ENCODE data around the gene PFAS.
"Not testable (repeated sequence)": the region's sequence is repeated elsewhere in the genome, so short reads cannot be mapped to it uniquely, and the experiment has no call there.

Gene PFAS

GRCh38 chr17:8227238-8227581 is 21.9 kb upstream of the PFAS start:
- no peak for DNase-seq (ENCODE audit: low read depth in 3 of 3)

DNA sequence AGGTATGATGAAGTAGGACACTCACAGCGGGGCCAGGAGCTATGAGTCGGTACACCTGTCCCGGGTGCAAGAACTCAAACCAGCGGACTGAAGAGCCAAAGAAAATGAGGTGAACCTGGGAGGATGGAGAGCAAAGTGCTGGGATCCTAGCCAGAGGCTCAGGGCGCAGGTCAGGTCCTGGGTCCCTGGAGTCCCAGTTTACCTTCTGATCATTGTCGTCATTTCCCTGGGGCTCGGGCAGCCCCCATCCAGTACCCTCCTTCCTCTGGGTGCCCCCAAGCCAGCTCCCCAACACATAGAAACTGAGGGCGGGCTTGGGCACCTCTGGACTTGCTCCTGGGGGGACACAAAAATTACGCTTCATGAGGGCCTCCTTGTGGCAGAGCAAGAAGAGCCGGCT is 17.4 kb upstream of the PFAS start:
- no peak for DNase-seq (ENCODE audit: low read depth in 3 of 3)

DNA sequence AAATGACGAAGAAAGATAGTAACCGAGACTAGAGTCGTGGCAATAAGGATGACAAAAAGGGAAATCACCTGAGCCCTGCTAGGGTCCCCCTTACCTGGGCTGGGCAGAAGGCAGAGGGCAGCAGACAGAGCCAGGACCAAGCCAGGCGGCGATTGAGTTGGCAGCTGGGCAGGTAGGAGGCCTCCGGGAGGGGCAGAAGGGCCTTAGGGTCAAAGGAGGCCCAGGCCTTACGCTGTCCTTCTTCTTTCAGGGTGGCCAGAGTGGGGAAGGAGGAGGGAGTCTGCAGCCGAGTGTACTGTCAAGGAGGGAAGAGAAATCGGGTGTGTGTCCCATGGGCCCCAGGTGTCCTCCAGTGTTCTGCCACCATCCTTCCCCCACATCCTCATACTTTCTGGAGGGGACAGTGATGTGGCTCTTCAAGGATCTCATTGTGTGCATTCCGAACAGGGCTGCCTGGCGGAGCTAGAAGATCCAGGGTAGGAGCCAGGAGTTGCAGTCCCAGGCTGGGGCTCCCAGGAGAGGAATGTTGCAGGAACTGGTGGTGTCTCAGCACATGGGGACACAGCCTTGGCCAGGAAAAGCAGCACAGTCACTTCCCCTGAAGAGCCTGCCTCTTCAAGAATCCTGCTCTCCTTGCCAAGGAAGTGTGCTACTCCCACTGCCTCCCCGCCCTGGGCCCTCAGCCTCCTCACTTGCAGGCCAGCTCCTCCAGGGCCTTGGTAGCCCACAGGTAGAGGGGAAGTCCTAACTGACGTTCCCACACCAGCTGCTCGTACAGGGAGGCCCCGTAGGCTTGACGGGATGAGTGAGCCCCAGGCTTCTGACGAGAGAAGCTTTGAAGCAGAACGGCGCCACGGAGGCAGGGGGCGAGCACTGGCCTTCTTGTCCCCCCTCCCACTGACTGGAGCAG is 14.5 kb upstream of the PFAS start:
- DNase-seq (ENCODE audit: low read depth in 3 of 3) = no peak

DNA sequence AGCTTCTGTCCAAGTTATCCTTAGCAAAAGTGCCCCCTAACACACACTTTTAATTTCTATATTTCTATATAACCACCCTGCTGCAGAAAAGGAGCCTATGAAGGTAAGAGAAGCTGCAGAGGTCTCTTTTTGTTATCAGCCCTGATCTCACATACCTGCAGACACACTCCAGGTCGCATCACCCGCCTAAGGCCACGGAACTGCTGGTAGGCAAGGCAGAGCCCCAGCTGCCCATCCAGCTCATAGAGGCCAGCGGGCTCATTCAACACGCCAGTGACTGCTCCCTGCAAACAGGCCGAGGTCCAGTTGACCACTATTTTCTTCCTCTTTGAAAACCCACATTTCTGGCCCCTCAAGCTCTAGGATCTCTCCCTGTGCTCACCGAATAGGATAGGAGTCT is 13.4 kb upstream of the PFAS start:
- DNase-seq (ENCODE audit: low read depth in 3 of 3) = no peak

DNA sequence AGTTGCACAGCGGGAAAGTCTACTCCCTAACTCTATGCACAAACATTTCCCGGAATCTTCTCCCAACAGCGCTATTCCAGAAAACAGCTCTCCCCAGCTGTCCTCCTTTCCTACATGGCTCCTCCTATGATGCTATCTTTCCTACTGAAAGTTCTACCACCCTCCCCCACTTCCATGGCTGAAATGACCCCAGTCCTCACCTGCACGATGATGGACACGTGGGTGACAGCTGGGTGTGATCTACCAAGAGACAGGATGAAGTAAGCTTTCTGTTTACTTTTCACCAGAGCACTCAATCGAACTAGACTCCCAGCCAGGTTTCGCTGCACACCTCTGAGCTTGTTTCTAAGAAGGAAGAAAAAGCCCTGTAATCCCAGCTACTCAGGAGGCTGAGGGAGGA is 11.9 kb upstream of the PFAS start:
- no peak for DNase-seq (ENCODE audit: low read depth in 3 of 3)

DNA sequence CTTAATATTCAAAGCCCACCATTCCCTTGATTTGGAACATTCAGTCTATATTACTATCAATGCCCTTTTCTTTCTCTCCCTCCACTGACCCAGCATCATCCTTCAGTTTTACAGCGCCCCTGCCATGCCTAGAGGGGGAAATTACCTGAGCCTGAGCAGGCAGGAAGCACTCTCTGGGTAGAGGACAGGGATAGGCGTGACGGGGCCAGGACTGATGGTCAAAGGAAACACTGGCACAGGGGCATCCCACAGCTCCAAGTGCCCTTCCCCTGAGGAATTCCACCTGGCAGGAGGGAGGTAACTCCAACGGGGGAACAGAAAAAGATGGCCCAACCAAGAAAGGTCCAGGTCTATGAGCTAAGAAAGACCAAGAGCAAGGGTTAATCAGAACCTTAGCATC is 11.2 kb upstream of the PFAS start:
- no peak for DNase-seq (ENCODE audit: low read depth in 3 of 3)

- no peak for DNase-seq (ENCODE audit: low read depth in 3 of 3)
These were observed 5.3 kb upstream of the PFAS start for GRCh38 chr17:8243827-8244226.

- no peak for DNase-seq (ENCODE audit: low read depth in 3 of 3)
These were observed 4.3 kb upstream of the PFAS start for GRCh38 chr17:8244768-8245167.

DNA sequence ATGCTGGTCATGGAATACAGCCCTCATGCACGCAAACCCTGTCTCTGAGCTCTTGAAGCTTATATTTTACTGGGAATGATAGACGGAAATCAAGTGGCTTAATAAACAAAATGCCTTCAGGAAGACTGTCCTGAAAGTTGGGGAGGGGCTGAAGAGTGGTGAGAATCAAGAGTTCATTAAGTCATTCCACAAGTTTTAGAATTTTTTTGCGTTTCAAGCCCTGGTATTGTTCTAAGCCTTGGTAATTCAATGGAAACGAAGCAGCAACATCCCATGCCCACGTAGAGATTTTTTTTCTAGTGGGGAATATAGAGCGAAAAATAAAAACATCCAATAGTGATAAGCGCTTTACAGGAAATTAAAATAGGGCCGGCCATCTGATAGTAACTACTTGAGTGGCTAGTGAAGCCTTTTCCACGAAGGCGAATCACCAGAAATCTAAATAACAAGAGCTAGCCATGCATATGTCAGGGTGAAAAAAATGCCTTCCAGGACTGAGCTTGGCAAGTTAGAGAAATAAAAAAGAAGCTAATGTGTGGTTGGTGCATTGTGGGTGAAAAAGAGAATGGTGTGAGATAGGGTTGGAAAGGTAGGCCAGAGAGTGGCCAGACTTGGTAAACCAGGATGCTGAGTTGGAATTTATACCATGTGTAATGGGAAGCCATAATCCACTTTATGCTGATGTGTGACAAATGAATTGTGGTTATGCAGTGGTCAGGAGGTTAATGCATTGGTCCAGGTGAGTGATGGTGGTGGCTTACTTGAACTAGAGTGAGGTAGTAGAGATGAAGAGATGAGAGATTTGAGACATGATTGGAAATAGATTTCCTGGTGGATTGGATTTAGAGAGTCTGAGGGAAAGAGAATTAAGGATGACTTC is 772 bp downstream of the PFAS start:
- no peak for DNase-seq (ENCODE audit: low read depth in 3 of 3)

DNA sequence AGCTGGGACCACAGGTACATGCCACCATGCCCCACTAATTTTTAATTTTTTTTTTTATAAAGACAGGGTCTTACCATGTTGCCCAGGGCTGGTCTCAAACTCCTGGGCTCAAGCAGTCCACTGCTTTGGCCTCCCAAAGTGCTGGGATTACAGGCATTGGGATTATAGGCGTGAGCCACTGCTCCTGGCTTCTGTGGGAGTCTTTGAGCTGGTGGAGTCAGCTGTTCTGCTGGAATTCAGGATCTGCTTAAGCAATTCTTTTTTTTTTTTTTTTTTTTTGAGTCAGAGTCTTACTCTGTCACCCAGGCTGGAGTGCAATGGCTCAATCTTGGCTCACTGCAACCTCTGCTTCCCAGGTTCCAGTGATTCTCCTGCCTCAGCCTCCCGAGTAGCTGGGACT is 2.3 kb downstream of the PFAS start:
- not testable (repeated sequence) for DNase-seq (ENCODE audit: low read depth in 3 of 3)

DNA sequence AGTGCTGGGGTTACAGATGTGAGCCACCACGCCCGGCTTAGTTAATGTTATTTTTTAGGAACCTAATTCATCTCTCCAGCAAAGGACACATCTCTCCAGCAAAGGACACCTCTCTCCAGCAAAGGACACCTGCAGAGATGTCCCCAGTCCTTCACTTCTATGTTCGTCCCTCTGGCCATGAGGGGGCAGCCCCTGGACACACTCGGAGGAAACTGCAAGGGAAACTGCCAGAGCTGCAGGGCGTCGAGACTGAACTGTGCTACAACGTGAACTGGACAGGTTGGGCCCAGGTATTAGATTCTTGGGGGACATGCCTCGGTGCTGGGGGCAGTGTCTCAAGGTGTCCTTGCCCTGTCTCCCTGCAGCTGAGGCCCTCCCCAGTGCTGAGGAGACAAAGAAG is 4.7 kb downstream of the PFAS start:
- no peak for DNase-seq (ENCODE audit: low read depth in 3 of 3)

DNA sequence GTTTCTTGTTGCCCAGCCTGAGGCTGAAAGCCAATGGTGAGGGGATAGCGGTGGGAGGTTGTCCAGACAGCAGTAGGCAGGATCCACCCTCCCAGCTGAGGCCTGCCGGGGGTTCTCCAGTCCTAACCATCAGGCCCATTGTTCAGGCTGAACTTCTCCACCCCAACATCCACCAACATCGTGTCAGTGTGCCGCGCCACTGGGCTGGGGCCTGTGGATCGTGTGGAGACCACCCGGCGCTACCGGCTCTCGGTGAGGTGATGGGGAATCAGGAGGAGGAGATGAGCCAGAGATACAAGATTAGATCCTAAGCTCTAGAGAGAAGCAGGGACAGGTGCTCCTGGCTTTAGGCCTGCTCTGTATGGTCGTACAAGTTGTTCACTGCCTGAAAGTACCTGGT is 5.8 kb downstream of the PFAS start:
- DNase-seq (ENCODE audit: low read depth in 3 of 3) = no peak

DNA sequence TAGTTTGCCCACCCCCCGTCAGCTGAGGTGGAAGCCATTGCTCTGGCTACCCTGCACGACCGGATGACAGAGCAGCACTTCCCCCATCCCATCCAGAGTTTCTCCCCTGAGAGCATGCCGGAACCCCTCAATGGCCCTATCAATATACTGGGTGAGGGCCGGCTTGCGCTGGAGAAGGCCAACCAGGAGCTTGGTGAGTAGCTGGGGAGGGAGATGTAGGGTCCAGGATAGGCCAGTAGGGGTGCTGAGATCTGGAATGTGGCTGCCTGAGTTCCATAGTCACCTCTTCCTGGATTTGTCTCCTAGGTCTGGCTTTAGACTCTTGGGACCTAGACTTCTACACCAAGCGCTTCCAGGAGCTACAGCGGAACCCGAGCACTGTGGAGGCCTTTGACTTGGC is 6.4 kb downstream of the PFAS start:
- no peak for DNase-seq (ENCODE audit: low read depth in 3 of 3)

- DNase-seq (ENCODE audit: low read depth in 3 of 3) = no peak
These were observed 7.2 kb downstream of the PFAS start for GRCh38 chr17:8256291-8256690.

DNA sequence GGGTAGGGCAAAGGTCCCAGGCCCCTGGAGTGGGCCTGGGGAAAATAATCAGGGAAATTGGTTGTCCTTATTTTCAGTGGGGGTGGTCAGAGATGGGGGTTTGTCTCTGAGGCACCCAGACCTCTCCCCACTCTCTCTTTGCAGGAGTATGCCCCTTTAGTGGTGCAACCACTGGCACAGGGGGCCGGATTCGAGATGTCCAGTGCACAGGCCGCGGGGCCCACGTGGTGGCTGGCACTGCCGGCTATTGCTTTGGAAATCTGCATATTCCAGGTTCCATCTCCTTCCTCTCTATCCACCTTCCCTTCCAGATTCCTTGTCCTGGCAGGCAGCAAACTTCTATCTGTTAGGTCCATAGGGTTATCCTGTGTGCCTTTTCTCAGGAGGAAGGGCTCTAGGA is 7.6 kb downstream of the PFAS start:
- DNase-seq (ENCODE audit: low read depth in 3 of 3) = no peak

DNA sequence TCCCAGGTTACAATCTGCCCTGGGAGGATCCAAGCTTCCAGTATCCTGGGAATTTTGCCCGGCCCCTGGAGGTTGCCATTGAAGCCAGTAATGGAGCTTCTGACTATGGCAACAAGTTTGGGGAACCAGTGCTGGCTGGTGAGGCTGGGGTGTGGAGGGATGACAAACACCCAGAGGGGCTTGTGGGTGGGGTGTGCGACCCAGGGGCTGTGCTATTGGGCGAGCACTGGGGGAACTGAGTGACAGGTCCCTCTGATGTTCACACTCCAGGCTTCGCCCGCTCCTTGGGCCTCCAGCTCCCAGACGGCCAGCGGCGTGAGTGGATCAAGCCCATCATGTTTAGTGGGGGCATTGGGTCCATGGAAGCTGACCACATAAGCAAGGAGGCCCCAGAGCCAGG is 8.7 kb downstream of the PFAS start:
- DNase-seq (ENCODE audit: low read depth in 3 of 3) = no peak

- DNase-seq (ENCODE audit: low read depth in 3 of 3) = no peak
These were observed 15.2 kb downstream of the PFAS start for GRCh38 chr17:8264320-8264719.

DNA sequence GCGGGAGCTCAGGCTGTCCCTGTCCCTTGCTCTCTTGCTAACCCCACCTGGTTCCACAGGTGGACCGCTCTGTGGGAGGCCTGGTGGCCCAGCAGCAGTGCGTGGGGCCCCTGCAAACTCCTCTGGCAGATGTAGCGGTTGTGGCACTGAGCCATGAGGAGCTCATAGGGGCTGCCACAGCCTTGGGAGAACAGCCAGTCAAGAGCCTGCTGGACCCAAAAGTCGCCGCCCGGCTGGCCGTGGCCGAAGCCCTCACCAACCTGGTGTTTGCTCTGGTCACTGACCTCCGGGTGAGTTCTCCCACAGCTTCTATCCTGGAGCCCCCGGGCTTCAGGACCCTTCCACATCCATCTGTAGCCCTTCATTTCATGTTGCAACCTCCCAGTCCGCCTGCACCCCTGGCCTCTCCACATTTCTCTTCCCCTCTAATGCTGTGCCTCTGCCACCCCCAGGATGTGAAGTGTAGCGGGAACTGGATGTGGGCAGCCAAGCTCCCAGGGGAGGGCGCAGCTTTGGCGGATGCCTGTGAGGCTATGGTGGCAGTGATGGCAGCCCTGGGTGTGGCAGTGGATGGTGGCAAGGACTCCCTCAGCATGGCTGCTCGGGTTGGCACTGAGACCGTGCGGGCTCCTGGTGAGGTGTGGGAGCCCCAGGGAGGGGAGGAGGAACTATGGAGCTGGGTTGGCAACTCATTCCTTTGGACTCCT is 15.9 kb downstream of the PFAS start:
- DNase-seq (ENCODE audit: low read depth in 3 of 3) = no peak

GRCh38 chr17:8266648-8267479 is 17.8 kb downstream of the PFAS start:
- DNase-seq (ENCODE audit: low read depth in 3 of 3) = no peak

DNA sequence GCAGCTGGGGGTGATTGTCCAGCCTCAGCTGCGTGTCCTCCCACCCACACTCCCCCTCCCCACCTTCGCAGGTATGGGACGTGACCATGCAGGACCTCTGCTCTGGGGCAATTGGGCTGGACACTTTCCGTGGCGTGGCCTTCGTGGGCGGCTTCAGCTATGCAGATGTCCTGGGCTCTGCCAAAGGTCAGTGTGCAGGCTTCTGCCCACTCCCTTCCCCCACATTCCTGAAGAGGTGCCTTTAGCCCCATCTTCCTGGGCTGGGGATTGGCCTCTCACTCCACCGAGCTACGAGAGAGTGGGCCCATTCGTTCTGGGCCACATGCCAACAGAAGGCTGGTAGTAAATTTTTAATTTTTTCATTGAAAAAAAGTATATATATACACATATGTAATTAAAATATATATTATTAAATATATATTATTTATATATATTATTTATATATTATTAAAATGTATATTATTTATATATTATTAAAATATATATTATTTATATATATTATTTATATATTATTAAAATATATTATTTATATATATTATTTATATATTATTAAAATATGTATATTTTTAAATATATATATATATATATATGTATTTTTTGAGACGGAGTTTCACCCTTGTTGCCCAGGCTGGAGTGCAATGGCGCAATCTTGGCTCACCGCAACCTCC is 18.5 kb downstream of the PFAS start:
- no peak for DNase-seq (ENCODE audit: low read depth in 3 of 3)

Measured in stimulated activated CD4-positive, alpha-beta T cell treated with anti-CD3 and anti-CD28 coated beads, TNF-alpha, amount 100 ng/mL, for 4 hours (primary cell).